Measurements from ENCODE around the gene ZNF543. TPM values are rescaled to one million over a fixed set of nuclear protein-coding genes. Genes with fewer than 3 reads are reported as not detected.

The ZNF543 gene
- polyA plus RNA-seq, 1 of the 3 experiments (the other 2 are of a cell fraction) = 1.2 TPM

DNA sequence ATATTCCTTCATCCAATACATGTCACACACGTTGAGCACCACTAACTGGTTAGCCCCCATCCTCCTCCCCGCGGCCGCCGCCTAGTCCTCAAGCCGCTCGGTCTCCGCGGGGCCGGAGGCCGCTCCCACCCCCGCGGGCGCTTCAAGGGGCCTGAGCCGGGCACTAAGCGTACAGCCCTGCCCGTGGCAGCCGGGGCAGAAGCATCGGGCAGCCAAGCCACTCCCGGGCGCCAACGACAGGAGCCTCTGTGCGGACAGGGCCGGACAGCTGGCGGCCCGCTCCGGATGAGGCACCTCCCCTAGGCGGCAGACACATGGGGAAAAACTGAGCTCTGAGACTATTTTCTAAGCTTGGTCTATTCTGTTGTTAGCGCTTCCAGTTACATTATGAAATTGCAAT lies 2.8 kb upstream of the ZNF543 start (continued):
- TF ChIP-seq EP300 (IDR thresholded peaks at IDR 0.05; ENCODE audit: borderline replicate concordance in 1 of 2, low read depth in 1 of 2, low read length in 1 of 2) (no peak), MAX (IDR thresholded peaks at IDR 0.05; ENCODE audit: low read depth) (no peak), REST (IDR thresholded peaks at IDR 0.05; ENCODE audit: low read depth, low read length) (no peak), SMC3 (IDR thresholded peaks at IDR 0.05; ENCODE audit: low read depth, low read length) (no peak), RFX5 (IDR thresholded peaks at IDR 0.05; ENCODE audit: low read length) (no peak), SIN3A (IDR thresholded peaks at IDR 0.05; ENCODE audit: borderline replicate concordance, low read depth, low read length) (no peak), POLR2AphosphoS5 (IDR thresholded peaks at IDR 0.05; ENCODE audit: low read depth, low read length) (no peak)

GRCh38 chr19:57319869-57320179 lies 448 bp upstream of the ZNF543 start:
- ChIA-PET POLR2A (no interaction called here), CTCF (no interaction called here)
- no peaks in the 10 kb centered on the region for H4K20me1 ChIP-seq (ENCODE audit: insufficient read depth)
- H2AFZ ChIP-seq (ENCODE audit: low read depth) = peak overlapping the region; percentile 89
- peaks cover 7 to 12% of the 10 kb centered on the region in 2 experiments; a peak in 2 of 4 replicates for H3K4me1 ChIP-seq (ENCODE audit: control insufficient read depth in 1 of 2, insufficient read depth in 2 of 2, low read depth in 1 of 2, low read length in 1 of 2)
- H3K79me2 ChIP-seq (ENCODE audit: insufficient read depth) = peaks cover 45% of the 10 kb centered on the region
- 0% methylated on average over 1 of the region's 1 CpG for WGBS (ENCODE audit: low lambda C conversion rate)
- no peaks in the 10 kb centered on the region; the same call in 1 of the 2 replicates for H3K27me3 ChIP-seq (ENCODE audit: insufficient read depth)
- H3K4me3 ChIP-seq (ENCODE audit: low read depth in 2 of 2, low read length in 1 of 2) = peak overlapping the region; percentile 89 to 95
- no peaks in the 10 kb centered on the region for H3K9me2 ChIP-seq
- H3K4me2 ChIP-seq = peak overlapping the region; percentile 93
- peaks cover 5% of the 10 kb centered on the region for H3F3A ChIP-seq (replicated peaks; ENCODE audit: insufficient read depth)
- DNase-seq = no peak
- H3K27ac ChIP-seq (ENCODE audit: low read depth in 2 of 2, low read length in 1 of 2) = peak overlapping the region; percentile 77 to 84
- no peak for TF ChIP-seq NRF1 (IDR thresholded peaks at IDR 0.05; ENCODE audit: low read depth, low read length)
- no peak for TF ChIP-seq MEF2A (IDR thresholded peaks at IDR 0.05; ENCODE audit: borderline replicate concordance, low read depth)
- no peak for TF ChIP-seq RAD21 (IDR thresholded peaks at IDR 0.05; ENCODE audit: low read length)
- TF ChIP-seq RFX5 (IDR thresholded peaks at IDR 0.05; ENCODE audit: low read length) = no peak
- TF ChIP-seq POLR2AphosphoS5 (IDR thresholded peaks at IDR 0.05; ENCODE audit: low read depth, low read length) = no peak
- TF ChIP-seq TEAD4 (IDR thresholded peaks at IDR 0.05; ENCODE audit: borderline replicate concordance, insufficient read depth) = no peak
- TF ChIP-seq MAX (IDR thresholded peaks at IDR 0.05; ENCODE audit: low read depth) = no peak
- no peak for TF ChIP-seq EZH2phosphoT487 (IDR thresholded peaks at IDR 0.05; ENCODE audit: borderline replicate concordance, low read depth)
- no peak for TF ChIP-seq GABPA (IDR thresholded peaks at IDR 0.05; ENCODE audit: low read depth)
- TF ChIP-seq FOSL2 (IDR thresholded peaks at IDR 0.05; ENCODE audit: borderline replicate concordance, low read depth) = no peak
- TF ChIP-seq USF1 (IDR thresholded peaks at IDR 0.05; ENCODE audit: borderline replicate concordance, low read depth) = no peak
- no peak for TF ChIP-seq SMC3 (IDR thresholded peaks at IDR 0.05; ENCODE audit: low read depth, low read length)
- no peak for TF ChIP-seq ELF1 (IDR thresholded peaks at IDR 0.05)
- TF ChIP-seq CTCF (IDR thresholded peaks at IDR 0.05) = no peak
- no peak for TF ChIP-seq CHD2 (IDR thresholded peaks at IDR 0.05; ENCODE audit: low read length, partially characterized antibody)
- TF ChIP-seq TCF12 (IDR thresholded peaks at IDR 0.05) = no peak
- peak overlapping the region; percentile 92 for H3K9ac ChIP-seq
- H3K9me3 ChIP-seq = no peaks in the 10 kb centered on the region
- peaks cover 2 to 8% of the 10 kb centered on the region in 2 experiments for H3K36me3 ChIP-seq (replicated peaks in 1 of 2; ENCODE audit: control insufficient read depth in 1 of 2, insufficient read depth in 2 of 2, low read length in 1 of 2)

All from SK-N-SH (cell line).